ENCODE results near the gene RSRC1. TPM values are rescaled to one million over a fixed set of nuclear protein-coding genes. Genes with fewer than 3 reads are reported as not detected.
"Not testable (repeated sequence)": the region's sequence is repeated elsewhere in the genome, so short reads cannot be mapped to it uniquely, and the experiment has no call there.

RSRC1 gene
- total RNA-seq, 1 donor from 2014 or later, result 24.3 TPM

DNA sequence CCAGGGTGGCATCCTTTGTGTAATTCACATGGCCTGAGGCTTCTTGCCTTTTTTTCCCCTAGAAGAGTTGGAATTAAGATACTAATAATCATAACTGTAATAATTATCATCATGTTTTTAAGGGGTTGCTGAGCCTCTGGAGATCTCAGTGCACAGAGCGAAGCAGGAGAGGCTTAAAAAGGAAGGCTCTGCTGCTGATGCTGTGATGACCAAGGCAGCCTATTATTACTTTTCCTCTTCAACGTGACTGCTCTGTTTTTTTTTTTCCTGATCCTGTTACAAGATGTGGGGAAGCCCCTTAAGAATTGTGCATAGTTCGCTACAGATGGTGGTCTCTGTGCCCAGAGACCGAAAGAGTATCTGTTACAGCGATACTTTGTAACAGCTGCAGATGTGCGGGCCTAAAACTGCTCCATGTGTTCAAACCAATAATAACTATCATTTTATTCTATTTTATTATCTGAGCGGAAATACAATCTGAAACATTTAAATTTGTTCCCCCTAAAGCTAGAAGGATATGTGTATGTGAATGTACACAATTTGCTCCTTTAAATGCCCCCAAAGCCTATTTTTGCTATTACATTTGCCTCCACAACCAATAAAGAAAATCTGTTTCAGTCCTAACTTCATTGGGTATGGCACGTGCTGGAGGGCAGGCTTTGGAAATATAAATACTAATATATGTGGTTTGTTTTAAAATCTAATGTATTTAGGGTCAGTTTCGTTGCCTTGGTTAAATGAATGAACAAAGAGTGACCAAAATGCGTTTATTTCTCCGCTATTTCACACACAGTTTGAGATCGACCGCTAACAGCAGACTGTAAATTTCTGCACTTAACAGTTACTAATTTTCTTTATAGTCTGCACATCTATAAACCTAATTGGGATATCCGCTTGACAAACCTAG is 8.3 kb upstream of the RSRC1 start:
- no peak for DNase-seq (ENCODE audit: low read depth in 2 of 2)

DNA sequence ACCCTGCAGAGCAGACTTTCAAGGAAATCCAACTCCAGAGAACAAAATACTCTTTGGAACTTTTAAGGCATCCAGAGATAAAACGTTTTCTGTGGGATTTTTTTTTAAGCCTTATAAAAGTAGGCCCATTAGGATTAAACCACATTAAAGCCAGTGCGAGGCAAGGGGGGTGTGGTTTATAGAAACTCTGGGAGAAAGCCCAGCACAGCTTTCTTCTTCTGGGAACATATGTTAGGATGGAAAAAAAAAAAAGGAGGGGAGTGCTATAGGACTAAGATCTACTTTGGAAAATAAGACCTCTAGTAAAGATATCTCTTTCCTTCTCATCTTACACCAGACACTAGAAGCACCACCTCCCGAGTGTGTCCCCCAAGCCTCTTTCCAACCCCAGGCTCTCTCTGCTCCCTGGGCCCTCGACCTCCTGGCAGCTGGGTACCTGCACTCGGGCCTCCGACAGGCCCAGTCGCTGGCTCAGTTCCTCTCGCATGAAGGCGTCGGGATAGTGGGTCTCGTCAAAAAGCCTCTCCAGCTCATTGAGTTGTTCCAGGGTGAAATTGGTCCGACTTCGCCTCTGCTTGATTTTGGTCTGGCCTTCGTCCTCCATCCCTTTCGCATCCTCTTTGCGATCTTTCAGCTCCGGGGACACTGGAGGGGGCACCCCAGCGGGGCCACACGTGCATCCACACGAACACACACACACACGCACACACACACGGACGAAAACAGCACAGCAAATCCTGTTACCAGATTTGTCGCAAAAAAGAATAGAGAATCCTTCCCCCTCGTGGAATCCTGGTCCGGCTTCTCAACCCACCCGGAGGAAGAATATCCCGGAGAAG is 7.4 kb upstream of the RSRC1 start:
- no peak for DNase-seq (ENCODE audit: low read depth in 2 of 2)

GRCh38 chr3:158103081-158103886 is 6.6 kb upstream of the RSRC1 start:
- DNase-seq (ENCODE audit: low read depth in 2 of 2), result no peak

GRCh38 chr3:158103887-158104327 is 6.0 kb upstream of the RSRC1 start:
- DNase-seq (ENCODE audit: low read depth in 2 of 2), result no peak

DNA sequence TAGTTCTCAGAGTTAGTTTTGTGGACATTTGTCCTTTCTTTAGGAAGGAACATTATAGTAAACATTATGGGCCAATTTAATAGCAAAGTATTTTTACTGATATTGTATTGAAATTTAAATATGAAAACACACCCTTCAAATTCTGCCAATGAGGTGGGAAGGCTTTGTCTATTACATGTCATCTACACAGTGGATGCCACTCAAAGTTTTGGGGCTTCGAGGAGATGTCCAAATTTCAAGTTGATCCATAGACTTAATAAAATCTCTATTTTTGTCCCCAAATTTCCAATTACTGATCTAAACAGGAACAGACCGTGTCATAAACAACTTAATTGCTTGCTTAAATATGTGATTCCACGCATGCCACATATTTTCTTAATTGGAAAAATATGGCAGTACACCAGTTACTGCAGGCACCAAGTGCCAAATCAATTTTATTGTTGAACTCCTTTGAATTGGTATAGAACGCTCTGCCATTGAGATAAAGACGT is 5.4 kb upstream of the RSRC1 start:
- DNase-seq (ENCODE audit: low read depth in 2 of 2), result no peak

DNA sequence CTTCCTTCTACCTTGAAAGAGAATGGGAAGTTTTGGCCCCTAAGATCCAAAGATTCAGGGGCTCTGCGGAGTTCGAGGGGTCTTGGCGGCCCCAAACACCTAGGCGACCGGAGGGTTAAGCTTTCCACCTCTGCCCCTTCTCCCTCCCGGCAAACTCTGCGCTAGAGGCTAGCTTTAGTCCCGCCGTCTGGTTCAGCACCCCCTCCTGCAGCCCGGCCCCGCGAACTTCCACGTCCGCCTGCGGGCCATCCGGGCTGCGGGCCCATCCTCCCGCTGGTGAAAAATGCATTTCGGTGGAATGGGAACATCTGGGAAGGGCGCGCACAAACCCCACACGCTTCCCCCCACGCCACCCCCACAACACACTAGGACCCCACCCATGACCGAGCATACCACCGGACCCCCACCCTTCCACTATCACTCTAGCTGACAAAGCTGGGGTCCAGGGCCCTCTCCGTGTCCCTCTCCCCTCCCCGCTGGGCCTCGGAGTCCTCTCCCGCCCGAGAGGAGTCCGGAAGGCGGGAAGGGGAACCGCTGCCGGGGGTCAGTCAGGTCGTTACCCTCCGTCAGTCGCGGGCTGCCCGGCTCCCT is 4.7 kb upstream of the RSRC1 start:
- DNase-seq (ENCODE audit: low read depth in 2 of 2), result no peak

- DNase-seq (ENCODE audit: low read depth in 2 of 2), result no peak
Measured at GRCh38 chr3:158105710-158106253, 4.1 kb upstream of the RSRC1 start.

- no peak for DNase-seq (ENCODE audit: low read depth in 2 of 2)
Measured at GRCh38 chr3:158106766-158107471, 3.0 kb upstream of the RSRC1 start.

DNA sequence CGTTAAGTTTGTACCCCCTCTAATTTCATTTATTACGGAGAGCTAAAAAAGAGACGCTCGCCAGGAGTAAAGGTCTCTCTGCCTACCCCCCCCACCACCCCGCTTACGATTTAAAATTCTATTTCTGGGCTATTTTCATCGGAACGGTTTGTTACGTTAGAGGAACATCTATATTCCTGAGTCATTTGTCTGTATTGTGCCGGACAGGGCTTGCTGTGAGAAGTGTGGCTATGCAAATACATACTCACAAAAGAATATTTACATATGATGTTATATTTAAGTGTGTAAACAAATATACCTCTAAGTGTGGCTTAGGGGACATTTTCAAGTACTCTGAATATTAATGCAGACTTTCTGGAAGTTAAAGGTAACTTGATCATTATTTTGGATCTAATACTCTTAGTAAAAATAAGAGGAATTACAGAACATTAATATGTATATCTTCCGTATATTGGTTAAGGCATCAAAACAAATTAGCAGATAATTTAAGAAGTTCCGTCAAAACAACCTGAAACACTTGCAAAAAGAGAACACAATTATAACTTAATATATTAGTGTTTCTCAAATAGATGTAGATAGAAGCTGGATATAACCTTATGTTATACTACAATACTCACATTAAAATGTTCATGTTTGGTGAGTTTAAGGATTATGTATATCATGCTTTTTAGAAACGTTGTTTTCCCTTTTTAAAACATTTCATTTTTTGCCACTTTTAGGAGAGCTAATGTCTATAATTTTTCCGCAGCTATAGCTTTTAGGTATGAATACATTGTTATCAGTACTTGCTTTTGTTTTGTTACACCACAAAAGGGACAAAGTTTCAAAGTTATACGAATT is 2.1 kb upstream of the RSRC1 start:
- no peak for DNase-seq (ENCODE audit: low read depth in 2 of 2)

- DNase-seq (ENCODE audit: low read depth in 2 of 2), result no peak
Measured at GRCh38 chr3:158108445-158108985, 1.4 kb upstream of the RSRC1 start.

DNA sequence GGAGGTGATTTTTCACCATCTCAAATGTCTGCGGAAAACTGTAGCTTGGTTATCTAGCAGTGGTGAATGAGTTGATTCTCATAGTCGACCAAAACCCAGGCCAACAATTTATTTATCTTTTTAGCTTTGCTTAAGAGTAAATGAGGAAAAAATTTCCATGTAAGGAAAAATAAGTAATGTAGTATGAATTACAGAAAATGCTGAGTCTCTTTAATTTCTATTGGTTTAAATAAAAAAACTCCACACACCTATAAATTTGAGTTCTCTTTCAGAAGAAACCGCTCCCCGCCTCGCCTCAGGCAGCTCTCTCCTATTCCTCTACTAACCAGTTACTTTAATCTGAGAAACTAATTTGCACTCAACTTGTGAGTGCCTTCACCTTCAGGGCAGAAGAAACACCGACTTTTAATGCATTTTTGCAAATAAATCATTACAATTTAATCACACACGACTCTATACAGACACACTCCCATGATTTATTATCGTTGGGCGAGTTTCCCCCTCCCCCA is 540 bp upstream of the RSRC1 start:
- no peak for DNase-seq (ENCODE audit: low read depth in 2 of 2)

- no peak for DNase-seq (ENCODE audit: low read depth in 2 of 2)
Measured at GRCh38 chr3:158110658-158111018, 749 bp downstream of the RSRC1 start.

DNA sequence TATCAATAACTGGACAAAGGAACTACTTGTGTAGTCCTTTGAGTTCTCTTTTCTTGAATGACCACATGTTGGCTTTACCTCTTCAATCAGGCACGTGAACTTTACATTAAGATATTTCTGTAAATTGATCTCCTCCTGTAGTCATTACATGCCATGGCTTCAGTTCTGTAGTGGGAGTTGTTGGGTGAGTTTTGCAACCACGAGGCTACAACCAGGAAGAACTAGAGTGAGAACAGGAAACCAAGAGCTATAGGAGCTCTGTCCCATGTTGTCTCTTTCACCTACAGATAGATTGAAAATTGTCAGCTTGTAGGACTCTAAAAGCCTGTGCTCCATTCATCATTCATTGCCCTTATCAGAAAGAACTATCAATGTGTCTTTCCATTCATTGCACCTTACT is 2.0 kb downstream of the RSRC1 start:
- DNase-seq (ENCODE audit: low read depth in 2 of 2), result no peak

DNA sequence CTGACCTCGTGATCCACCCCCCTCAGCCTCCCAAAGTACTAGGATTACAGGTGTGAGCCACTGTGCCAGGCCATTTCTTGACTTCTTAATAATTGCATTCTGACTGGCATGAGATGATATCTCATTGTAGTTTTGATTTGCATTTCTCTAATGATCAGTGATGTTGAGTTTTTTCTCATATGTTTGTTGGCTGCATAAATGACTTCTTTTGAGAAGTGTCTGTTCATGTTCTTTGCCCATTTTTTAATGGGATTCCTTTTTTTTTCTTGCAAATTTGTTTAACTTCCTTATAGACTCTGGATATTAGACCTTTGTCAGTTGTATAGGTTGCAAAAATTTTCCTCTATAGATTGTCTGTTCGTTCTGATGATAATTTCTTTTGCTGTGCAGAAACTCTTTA is 3.7 kb downstream of the RSRC1 start:
- not testable (repeated sequence) for DNase-seq (ENCODE audit: low read depth in 2 of 2)

- no peak for DNase-seq (ENCODE audit: low read depth in 2 of 2)
Measured at GRCh38 chr3:158120330-158120729, 10.4 kb downstream of the RSRC1 start.

DNA sequence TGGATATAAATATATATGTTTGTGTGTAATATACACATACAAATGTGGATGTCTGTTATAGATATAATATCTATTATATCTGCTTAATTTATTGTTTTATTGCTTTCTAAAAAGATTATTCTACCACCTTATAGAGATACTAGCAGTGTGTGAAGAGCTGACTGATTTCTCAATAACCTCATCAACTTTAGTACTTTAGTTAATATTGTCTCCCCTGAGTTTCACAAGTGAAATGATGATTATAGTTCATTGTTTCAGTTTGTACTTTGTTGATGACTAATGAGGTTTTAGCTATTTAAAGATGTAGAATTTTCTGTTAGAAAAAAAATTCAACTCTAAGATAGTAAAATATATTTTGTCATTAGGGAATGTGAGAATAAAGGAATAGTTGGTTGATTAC is 11.4 kb downstream of the RSRC1 start:
- no peak for DNase-seq (ENCODE audit: low read depth in 2 of 2)

DNA sequence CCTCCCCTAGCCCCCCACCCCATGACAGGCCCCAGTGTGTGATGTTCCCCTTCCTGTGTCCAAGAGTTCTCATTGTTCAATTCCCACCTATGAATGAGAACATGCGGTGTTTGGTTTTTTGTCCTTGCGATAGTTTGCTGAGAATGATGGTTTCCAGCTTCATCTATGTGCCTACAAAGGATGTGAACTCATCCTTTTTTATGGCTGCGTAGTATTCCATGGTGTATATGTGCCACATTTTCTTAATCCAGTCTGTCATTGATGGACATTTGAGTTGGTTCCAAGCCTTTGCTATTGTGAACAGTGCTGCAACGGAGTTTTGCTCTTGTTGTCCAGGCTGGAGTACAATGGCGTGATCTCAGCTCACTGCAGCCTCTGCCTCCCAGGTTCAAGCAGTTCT is 12.8 kb downstream of the RSRC1 start:
- DNase-seq (ENCODE audit: low read depth in 2 of 2), result not testable (repeated sequence)

DNA sequence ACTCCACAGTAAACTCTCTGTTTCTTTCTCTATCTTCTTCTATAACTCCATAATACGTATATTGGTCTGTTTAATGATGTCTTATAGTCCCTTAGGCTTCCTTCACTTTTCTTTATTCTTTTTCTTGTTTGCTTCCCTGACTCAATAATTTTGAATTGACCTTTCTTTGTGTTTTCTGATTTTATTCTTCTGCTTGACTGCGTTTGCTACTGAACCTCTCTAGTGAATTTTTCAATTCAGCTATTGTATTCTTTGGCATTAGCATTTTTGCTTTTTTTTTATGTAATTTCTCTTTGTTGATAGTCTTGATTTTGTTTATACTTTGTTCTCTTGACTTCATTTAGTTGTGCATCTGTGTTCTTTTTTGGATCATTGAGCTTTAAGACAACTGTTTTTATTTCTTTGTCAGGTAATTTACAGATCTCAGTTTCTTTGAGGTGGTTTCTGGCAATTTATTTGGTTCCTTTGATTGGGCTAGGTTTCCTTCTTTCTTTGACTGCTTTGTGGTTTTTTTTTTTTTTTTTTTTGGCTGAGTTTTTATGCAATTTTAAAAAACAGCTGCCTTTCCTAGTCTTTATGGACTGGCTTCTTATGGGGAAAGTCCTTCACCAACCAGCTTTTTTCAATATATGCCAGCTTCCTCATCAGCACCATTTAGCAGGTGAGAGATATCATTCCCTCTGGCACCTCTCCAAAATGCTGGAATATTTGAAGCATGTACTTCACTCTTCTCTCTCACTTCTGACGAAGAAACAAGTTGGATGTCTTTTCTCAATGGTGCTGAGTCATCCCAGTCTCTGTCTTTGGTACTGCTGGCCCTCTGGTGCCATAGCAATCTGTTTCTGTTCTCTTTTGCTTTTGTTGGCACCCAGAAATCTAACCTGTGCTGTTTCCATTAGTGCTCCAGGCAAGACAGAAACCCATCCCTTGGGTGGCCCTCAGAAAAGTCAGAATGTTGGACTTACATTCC is 17.6 kb downstream of the RSRC1 start:
- DNase-seq (ENCODE audit: low read depth in 2 of 2), result no peak
